ENCODE measurements around the gene MIPEP.
"Not testable (repeated sequence)": the region's sequence is repeated elsewhere in the genome, so short reads cannot be mapped to it uniquely, and the experiment has no call there.

MIPEP gene

DNA sequence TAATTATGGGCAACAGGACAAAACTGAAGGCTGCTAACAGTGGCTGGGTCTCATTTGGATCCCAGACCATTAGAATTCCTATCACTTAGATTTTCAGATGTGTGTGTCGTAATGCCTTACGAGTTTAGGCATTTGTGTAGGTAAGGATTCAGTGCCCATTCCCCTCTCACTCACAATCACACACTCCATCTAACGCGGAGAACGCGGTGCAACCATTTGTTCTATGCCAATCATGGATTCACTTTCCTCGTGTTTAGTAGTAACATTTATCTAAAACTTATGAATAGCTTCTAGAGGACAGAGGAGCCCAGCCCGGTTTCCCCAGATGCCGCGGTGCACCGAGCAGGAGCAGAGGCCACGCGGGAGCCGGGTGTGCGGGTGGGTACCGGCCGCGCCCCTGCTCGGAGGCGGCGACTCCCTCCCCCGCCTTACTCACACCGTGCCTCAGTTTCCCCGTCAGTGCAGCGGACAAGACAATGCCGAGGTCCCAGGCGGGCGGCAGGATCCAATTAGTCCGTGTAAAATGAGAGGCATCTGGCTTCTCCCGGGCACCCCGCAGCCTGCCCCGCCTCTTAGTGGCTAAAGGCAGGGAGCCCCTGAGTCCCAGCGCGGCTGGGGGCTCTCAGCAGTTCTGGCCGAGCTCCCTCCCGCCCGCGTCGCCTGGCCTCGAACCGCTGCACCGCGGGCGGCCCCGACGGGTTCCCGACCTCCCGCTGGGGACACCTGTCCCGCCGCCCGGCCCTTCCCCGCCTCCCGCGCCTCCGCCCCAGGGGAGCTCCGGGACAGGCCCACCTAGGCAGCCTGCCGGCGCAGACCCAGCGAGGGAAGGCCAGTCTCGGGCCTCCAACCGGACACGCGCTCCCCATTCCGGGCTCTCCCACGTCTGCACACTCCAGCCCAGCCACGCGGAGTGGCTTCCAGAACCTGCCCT lies 14.0 kb upstream of the MIPEP start:
- FAIRE-seq (no peak), DNase-seq (ENCODE audit: insufficient read length, low spot score) (no peak)
- TF ChIP-seq, protein P1, sequence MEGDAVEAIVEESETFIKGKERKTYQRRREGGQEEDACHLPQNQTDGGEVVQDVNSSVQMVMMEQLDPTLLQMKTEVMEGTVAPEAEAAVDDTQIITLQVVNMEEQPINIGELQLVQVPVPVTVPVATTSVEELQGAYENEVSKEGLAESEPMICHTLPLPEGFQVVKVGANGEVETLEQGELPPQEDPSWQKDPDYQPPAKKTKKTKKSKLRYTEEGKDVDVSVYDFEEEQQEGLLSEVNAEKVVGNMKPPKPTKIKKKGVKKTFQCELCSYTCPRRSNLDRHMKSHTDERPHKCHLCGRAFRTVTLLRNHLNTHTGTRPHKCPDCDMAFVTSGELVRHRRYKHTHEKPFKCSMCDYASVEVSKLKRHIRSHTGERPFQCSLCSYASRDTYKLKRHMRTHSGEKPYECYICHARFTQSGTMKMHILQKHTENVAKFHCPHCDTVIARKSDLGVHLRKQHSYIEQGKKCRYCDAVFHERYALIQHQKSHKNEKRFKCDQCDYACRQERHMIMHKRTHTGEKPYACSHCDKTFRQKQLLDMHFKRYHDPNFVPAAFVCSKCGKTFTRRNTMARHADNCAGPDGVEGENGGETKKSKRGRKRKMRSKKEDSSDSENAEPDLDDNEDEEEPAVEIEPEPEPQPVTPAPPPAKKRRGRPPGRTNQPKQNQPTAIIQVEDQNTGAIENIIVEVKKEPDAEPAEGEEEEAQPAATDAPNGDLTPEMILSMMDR (IDR thresholded peaks at IDR 0.05; ENCODE audit: insufficient read depth, missing control alignments), result no peak

GRCh38 chr13:23901365-23901764 lies 12.2 kb upstream of the MIPEP start:
- no peak for DNase-seq (ENCODE audit: insufficient read length, low spot score)
- no peak for FAIRE-seq
- TF ChIP-seq, protein P1 (IDR thresholded peaks at IDR 0.05; ENCODE audit: insufficient read depth, missing control alignments), result no peak

DNA sequence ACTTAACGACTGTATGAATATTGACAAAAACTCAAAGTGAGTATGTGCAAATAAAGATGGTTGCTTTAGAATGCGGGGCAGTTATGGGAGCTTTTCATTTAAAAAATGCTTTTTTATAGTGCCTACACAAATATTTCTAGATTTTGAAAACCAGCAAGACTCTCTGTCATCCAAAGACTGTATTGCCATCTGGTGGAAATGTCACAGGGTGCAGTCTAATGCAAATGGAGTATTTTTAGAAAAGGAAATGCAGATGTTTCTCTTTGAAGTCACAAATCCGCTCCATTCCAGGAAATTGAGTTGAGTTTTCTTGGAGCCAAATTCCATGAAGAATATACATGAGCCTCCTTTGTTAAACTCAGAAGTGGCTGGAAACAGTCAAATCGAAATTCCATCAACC lies 10.4 kb upstream of the MIPEP start:
- FAIRE-seq (peak; percentile 51), DNase-seq (ENCODE audit: insufficient read length, low spot score) (no peak)
- TF ChIP-seq, protein P1 (IDR thresholded peaks at IDR 0.05; ENCODE audit: insufficient read depth, missing control alignments), result peak; percentile 68

- FAIRE-seq (no peak), DNase-seq (ENCODE audit: insufficient read length, low spot score) (no peak)
- TF ChIP-seq, protein P1 (IDR thresholded peaks at IDR 0.05; ENCODE audit: insufficient read depth, missing control alignments), result no peak
Measured at GRCh38 chr13:23898101-23898500, 8.9 kb upstream of the MIPEP start.

DNA sequence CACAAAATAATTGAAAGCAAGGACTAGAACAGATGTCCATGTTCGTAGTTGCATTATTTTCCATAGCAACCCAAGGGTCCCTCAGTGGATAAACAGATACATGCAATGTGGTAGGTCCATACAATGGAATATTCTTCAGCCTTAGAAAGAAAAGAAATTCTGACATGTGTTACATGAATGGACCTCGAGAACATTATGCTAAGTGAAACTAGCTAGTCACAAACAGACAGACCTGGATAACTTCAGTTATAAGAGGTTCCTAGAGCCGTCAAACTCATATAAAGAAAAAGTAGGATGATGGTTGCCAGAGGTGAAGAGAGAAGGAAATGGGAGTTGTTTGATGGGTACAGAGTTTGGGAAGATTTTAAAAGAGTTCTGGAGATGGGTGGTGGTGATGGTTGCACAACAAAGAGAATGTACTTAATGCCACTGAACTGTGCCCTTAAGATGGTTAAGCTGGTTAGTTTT lies 8.3 kb upstream of the MIPEP start, which contains the start of gene C1QTNF9B:
Gene C1QTNF9B, minus strand, starts transcription at position 51 of the 468 bp plus-strand sequence.
- not testable (repeated sequence) for FAIRE-seq; DNase-seq (ENCODE audit: insufficient read length, low spot score)

GRCh38 chr13:23894746-23895145 lies 5.5 kb upstream of the MIPEP start:
- not testable (repeated sequence) for DNase-seq (ENCODE audit: insufficient read length, low spot score); FAIRE-seq

DNA sequence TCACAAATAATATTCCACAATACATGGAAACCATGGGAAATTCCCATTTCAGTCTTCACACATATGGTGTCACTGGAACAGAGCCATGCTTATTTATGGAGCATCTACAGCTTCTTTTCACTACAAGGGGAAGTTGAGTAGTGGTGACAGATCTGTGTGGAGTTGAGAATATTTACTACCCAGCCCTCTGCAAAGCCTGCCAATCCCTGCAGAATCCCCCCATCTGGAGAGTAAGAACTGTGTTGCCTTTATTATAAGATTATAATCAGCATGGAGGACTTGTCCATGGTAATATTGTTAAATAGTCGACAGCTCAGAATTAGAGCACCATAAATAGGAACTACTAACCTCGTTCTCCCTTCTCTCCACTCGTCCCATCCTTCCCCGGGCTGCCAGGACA lies 4.6 kb upstream of the MIPEP start:
- FAIRE-seq; DNase-seq (ENCODE audit: insufficient read length, low spot score): not testable (repeated sequence)

DNA sequence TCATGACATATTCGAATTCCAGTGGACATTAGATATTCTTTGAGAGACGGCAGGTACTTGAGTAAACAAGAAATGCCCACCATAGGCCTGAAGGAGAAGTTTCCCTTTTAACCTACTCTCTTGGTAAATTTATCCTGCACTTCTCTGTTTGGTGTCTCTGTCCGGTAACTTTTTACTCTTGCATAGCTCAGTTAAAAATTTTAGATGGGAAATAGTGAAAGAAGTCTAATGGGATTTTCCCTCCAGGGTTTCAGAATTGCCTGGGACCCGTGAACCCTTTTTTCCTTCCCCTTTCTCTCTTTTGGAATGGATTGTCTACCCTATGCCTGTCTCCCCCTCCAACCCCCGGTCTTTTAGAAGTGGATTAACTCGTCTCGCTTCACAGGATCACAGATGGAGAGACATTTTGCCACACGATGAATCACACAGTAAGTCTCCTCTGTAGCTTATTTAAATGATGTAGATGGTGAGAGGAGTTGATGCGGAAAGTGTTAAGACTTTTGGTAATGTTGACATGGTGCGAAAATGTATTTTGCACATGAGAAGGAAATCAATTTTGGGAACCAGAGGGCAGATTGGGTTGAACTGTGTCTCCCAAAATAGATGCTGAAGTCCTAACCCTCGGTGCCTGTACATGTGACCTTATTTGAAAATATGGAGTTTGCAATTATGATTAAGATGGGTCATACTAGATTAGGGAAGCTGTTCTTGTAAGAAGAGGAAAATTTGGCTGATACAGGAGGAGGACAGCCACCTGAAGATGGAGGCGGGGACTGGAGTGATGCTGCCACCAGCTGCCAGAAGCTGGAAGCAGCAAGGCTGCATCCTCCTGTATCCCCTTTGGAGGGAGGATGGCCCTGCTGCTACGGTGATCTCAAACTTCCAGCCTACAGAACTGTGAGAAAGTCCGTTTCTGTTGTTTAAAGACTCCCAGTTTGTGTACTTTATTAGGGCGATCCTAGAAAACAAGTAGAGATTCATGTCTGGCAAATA lies 711 bp upstream of the MIPEP start:
- TF ChIP-seq, protein P1 (IDR thresholded peaks at IDR 0.05; ENCODE audit: insufficient read depth, missing control alignments), result peak; percentile 18
- FAIRE-seq (no peak), DNase-seq (ENCODE audit: insufficient read length, low spot score) (no peak)

- not testable (repeated sequence) for DNase-seq (ENCODE audit: insufficient read length, low spot score); FAIRE-seq
Measured at GRCh38 chr13:23884361-23884760, 4.8 kb downstream of the MIPEP start.
